RWPE1 (cell line): ENCODE data around the gene TRAF7.

Source experiments
- CTCF ChIA-PET: fragments of 350-600 bp; sonication (Branson Sonifier 250); formaldehyde crosslinking; extraction: SDS; loops from one replicate; lab custom pipeline; 2021; lab: Yijun Ruan, JAX
- POLR2A ChIA-PET: fragments of 400-600 bp; formaldehyde crosslinking; extraction: SDS; loops from one replicate; lab custom pipeline; 2020; ENCODE audit warnings: antibody characterized with exemption; ENCODE audit not compliant: low non-redundant PET; lab: Yijun Ruan, JAX
- DNase-seq: peaks from one replicate; pipeline ENCODE4 v3.0.0; 2012; ENCODE audit warnings: low spot score
- H3K27ac ChIP-seq: fragments of 450-650 bp; 2 replicates; pipeline ENCODE4 v1.5.1; 2017
- TF ChIP-seq, protein P1 (sequence below): fragments of 450-650 bp; conservative IDR thresholded peaks from 2 replicates; pipeline ENCODE4 v1.5.1; 2017; ENCODE audit warnings: low read depth, mild to moderate bottlenecking

Gene TRAF7

DNA sequence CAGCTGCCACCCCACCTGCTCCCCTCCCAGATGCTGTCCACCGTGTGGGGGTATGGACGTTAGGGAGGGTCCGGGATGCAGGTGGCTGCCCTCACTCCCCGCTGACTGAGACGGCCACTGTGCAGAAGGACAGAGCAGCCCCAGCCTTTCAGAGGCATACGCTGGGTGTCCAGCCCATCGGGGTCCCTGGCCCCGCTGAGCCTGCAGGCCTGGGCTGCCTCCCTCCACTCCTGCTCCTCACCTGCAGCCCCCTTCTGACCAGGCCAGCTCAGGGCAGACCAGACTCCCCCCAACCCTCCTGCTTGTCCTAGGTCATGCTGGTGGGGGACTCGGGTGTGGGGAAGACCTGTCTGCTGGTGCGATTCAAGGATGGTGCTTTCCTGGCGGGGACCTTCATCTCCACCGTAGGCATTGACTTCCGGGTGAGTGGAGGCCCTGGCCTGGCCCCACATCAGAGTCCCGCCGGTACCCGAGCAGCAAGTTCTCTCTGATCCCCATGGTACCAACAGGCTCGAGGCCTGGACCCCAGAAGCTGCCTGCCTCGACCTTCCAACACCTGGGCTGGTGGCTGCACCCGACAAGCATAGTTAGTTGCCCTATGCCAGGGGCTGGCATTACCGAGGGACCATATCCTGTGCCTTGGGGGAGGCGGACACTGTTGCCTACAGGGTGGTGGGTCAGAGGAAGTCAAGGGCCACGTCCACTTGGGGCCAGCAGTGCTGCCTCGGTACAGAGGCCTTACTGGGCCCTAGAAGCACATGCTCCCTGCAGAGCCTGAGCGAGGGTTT is 5.8 kb upstream of the TRAF7 start:
- peak overlapping the region; percentile 100 for H3K27ac ChIP-seq
- POLR2A ChIA-PET: interaction anchor here (0.6 kb wide), 1 partner anchor 127 kb away, joined by 7 read pairs; no protein-coding TSS in a partner anchor
- DNase-seq: no peak

DNA sequence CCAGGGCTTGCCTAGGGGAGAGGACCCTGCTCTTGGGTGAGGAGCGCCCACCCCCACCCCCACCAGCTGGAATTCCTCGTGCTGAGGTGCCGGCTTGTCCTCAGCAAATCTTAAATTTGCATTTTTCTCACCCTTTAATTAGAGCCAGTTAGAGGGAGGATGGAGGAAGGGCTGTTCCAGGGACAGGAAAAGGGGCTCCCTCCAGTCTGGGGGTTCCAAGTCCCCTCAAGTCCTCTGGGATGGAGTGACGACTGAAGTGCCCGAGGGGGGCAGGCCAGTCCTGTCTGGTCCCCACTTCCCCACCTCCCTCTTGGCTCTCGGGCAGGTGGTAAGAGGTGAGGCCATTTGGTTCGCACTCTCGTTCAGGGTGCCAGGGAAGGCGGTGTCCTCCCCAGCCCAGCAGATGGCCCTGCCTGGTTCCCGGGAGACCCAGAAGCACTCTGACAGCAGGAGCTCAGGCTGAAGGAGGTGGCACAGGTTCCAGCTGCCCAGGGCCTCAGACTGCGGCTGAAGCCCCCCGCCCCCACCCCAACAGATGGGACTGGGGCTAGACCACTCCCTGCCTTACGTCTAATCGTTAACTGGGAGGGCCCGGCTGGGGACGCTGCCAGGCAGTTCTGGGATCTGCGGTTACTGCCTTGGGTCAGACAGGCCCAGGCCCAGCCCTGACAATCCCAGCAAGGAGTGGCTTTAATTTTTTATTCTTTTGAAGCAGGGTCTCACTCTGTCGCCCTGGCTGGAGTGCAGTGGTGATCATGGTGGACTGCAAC is 5.0 kb upstream of the TRAF7 start:
- peak overlapping the region; percentile 100 for H3K27ac ChIP-seq
- CTCF ChIA-PET: interaction anchor here (0.6 to 1.9 kb wide), 4 partner anchors 10 to 59 kb away, joined by 3 to 8 read pairs (median 4); no protein-coding TSS in a partner anchor
- DNase-seq: no peak
- TF ChIP-seq, protein P1, sequence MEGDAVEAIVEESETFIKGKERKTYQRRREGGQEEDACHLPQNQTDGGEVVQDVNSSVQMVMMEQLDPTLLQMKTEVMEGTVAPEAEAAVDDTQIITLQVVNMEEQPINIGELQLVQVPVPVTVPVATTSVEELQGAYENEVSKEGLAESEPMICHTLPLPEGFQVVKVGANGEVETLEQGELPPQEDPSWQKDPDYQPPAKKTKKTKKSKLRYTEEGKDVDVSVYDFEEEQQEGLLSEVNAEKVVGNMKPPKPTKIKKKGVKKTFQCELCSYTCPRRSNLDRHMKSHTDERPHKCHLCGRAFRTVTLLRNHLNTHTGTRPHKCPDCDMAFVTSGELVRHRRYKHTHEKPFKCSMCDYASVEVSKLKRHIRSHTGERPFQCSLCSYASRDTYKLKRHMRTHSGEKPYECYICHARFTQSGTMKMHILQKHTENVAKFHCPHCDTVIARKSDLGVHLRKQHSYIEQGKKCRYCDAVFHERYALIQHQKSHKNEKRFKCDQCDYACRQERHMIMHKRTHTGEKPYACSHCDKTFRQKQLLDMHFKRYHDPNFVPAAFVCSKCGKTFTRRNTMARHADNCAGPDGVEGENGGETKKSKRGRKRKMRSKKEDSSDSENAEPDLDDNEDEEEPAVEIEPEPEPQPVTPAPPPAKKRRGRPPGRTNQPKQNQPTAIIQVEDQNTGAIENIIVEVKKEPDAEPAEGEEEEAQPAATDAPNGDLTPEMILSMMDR: peak; percentile 16; the same call in 1 of the 2 replicates
- POLR2A ChIA-PET: interaction anchor here (0.6 kb wide), 1 partner anchor 128 kb away, joined by 7 read pairs; no protein-coding TSS in a partner anchor

More for the DNA sequence above, 5.8 kb upstream of the TRAF7 start:
- TF ChIP-seq, protein P1: no peak
- CTCF ChIA-PET: interaction anchor here (0.6 to 1.9 kb wide), 4 partner anchors 9 to 127 kb away, joined by 3 to 8 read pairs (median 4); no protein-coding TSS in a partner anchor

GRCh38 chr16:2151188-2152091 is 4.1 kb upstream of the TRAF7 start:
- ChIA-PET CTCF (interaction anchor here (0.6 to 0.7 kb wide), 2 partner anchors 11 to 43 kb away, joined by 3 read pairs; no protein-coding TSS in a partner anchor), POLR2A (no interaction called here)
- peak overlapping the region; percentile 100 for H3K27ac ChIP-seq
- no peak for DNase-seq
- TF ChIP-seq, protein P1: no peak

GRCh38 chr16:2152695-2153506 is 2.7 kb upstream of the TRAF7 start:
- ChIA-PET POLR2A (interaction anchor here (0.7 kb wide), 1 partner anchor 9 kb away, joined by 3 read pairs; no protein-coding TSS in a partner anchor), CTCF (interaction anchor here (0.7 to 1.4 kb wide), 6 partner anchors 9 to 149 kb away, joined by 3 to 5 read pairs (median 4); partner anchors contain the start of gene NHERF2)
- no peak for DNase-seq
- TF ChIP-seq, protein P1: no peak; the same call in 1 of the 2 replicates
- peak overlapping the region; percentile 100 for H3K27ac ChIP-seq

- DNase-seq: no peak
- POLR2A ChIA-PET: interaction anchor here (0.5 to 1.5 kb wide), 3 partner anchors 9 to 241 kb away, joined by 3 to 14 read pairs (median 3); no protein-coding TSS in a partner anchor
Measured at GRCh38 chr16:2154533-2155090, 970 bp upstream of the TRAF7 start.

More at GRCh38 chr16:2154533-2155090, 970 bp upstream of the TRAF7 start:
- CTCF ChIA-PET: no interaction called here
- TF ChIP-seq, protein P1: no peak
- H3K27ac ChIP-seq: peak overlapping the region; percentile 100
